MM.1S (cell line): ENCODE results near the gene NHLH2.

Experiments
- DNase-seq: peaks from one replicate; pipeline ENCODE4 v3.0.0-alpha.2; 2015
- H2AFZ ChIP-seq: fragments of 300-600 bp; sonication (generic); 2 replicates; pipeline ENCODE4 v1.6.0; 2016; ENCODE audit warnings: antibody characterized with exemption, low read length
- H3F3A ChIP-seq: fragments of 300-600 bp; sonication (generic); 2 replicates; pipeline ENCODE4 v1.6.1; 2016; ENCODE audit warnings: mild to moderate bottlenecking, antibody characterized with exemption, low read length, moderate library complexity, mixed read lengths; ENCODE audit not compliant: insufficient read depth
- H3K27ac ChIP-seq: fragments of 300-600 bp; sonication (generic); 2 replicates; pipeline ENCODE4 v1.5.1; 2016; ENCODE audit warnings: mild to moderate bottlenecking, low read length
- H3K27me3 ChIP-seq: fragments of 300-600 bp; sonication (generic); replicated peaks from 2 replicates; pipeline ENCODE4 v1.6.0; 2016; ENCODE audit warnings: low read length; ENCODE audit not compliant: insufficient read depth
- H3K36me3 ChIP-seq: fragments of 300-600 bp; sonication (generic); replicated peaks from 2 replicates; pipeline ENCODE4 v1.6.1; 2016; ENCODE audit warnings: mild to moderate bottlenecking, low read length, mixed read lengths; ENCODE audit not compliant: insufficient read depth
- H3K4me1 ChIP-seq: fragments of 300-600 bp; sonication (generic); 2 replicates; pipeline ENCODE4 v1.6.1; 2016; ENCODE audit warnings: low read length, mixed read lengths
- H3K4me2 ChIP-seq: fragments of 300-600 bp; sonication (generic); 2 replicates; pipeline ENCODE4 v1.6.0; 2016; ENCODE audit warnings: low read depth, low read length
- H3K4me3 ChIP-seq: fragments of 300-600 bp; sonication (generic); 2 replicates; pipeline ENCODE4 v1.5.1; 2016; ENCODE audit warnings: low read length, mixed read lengths
- H3K79me2 ChIP-seq: fragments of 300-600 bp; sonication (generic); 2 replicates; pipeline ENCODE4 v1.6.1; 2016; ENCODE audit warnings: mixed run types, low read length, mixed read lengths
- H3K9ac ChIP-seq: fragments of 300-600 bp; sonication (generic); 2 replicates; pipeline ENCODE4 v1.6.1; 2016; ENCODE audit warnings: low read length, mixed read lengths
- H3K9me2 ChIP-seq: fragments of 300-600 bp; sonication (generic); replicated peaks from 2 replicates; pipeline ENCODE4 v1.6.1; 2016; ENCODE audit warnings: mild to moderate bottlenecking, low read length, mixed read lengths; ENCODE audit not compliant: insufficient read depth
- H3K9me3 ChIP-seq: fragments of 300-600 bp; sonication (generic); replicated peaks from 2 replicates; pipeline ENCODE4 v1.6.1; 2016; ENCODE audit warnings: mild to moderate bottlenecking, low read length, mixed read lengths; ENCODE audit not compliant: insufficient read depth
- H4K20me1 ChIP-seq: fragments of 300-600 bp; sonication (generic); 2 replicates; pipeline ENCODE4 v1.6.1; 2016; ENCODE audit warnings: mild to moderate bottlenecking, low read length, moderate library complexity, mixed read lengths; ENCODE audit not compliant: insufficient read depth
- CTCF ChIP-seq: fragments of 300-600 bp; sonication (generic); IDR thresholded peaks from 2 replicates; pipeline ENCODE4 v1.5.1; 2016; ENCODE audit warnings: antibody characterized with exemption, low read length, mixed read lengths
- EZH2 ChIP-seq: fragments of 300-600 bp; sonication (generic); optimal IDR thresholded peaks from 2 replicates; pipeline ENCODE3; 2017; ENCODE audit warnings: low read depth, mild to moderate bottlenecking, antibody characterized with exemption, low read length, mixed read lengths
- EZH2phosphoT487 ChIP-seq: fragments of 300-600 bp; sonication (generic); IDR thresholded peaks from 2 replicates; pipeline ENCODE4 v1.6.1; 2018; ENCODE audit warnings: antibody characterized with exemption, low read length

NHLH2 gene

GRCh38 chr1:115882913-115883902, 42.3 kb upstream of the NHLH2 start:
- no peaks in the 10 kb centered on the region for H3K36me3 ChIP-seq
- no peaks in the 10 kb centered on the region for H3F3A ChIP-seq
- no peaks in the 10 kb centered on the region for H4K20me1 ChIP-seq
- H3K9ac ChIP-seq = no peak overlapping the region
- no peaks in the 10 kb centered on the region for H3K9me2 ChIP-seq
- no peaks in the 10 kb centered on the region for H3K9me3 ChIP-seq
- TF ChIP-seq EZH2 (no peak), EZH2phosphoT487 (no peak), CTCF (no peak)
- no peaks in the 10 kb centered on the region for H3K79me2 ChIP-seq
- no peak overlapping the region for H3K4me2 ChIP-seq
- no peaks in the 10 kb centered on the region for H3K27me3 ChIP-seq
- DNase-seq = no peak
- H3K4me3 ChIP-seq = no peak overlapping the region
- no peaks in the 10 kb centered on the region for H3K4me1 ChIP-seq
- H3K27ac ChIP-seq = no peak overlapping the region
- H2AFZ ChIP-seq = no peak overlapping the region

- no peak overlapping the region for H3K27ac ChIP-seq
- no peaks in the 10 kb centered on the region for H4K20me1 ChIP-seq
- no peaks in the 10 kb centered on the region for H3K9me3 ChIP-seq
- no peaks in the 10 kb centered on the region for H3K36me3 ChIP-seq
- H3K79me2 ChIP-seq = no peaks in the 10 kb centered on the region
- no peak for DNase-seq
- no peak overlapping the region for H3K4me2 ChIP-seq
- H2AFZ ChIP-seq = no peak overlapping the region
- no peaks in the 10 kb centered on the region for H3K9me2 ChIP-seq
- no peaks in the 10 kb centered on the region for H3F3A ChIP-seq
- no peak overlapping the region for H3K9ac ChIP-seq
- TF ChIP-seq EZH2 = no peak
- no peak for TF ChIP-seq EZH2phosphoT487
- TF ChIP-seq CTCF = no peak
- no peaks in the 10 kb centered on the region for H3K4me1 ChIP-seq
- no peak overlapping the region for H3K4me3 ChIP-seq
- no peaks in the 10 kb centered on the region for H3K27me3 ChIP-seq
Observed at GRCh38 chr1:115880981-115881672, 40.2 kb upstream of the NHLH2 start.

GRCh38 chr1:115879977-115880376, 39.1 kb upstream of the NHLH2 start:
- Histone ChIP-seq H4K20me1 (no peaks in the 10 kb centered on the region), H3K9ac (no peak overlapping the region), H3K9me2 (no peaks in the 10 kb centered on the region), H3K4me3 (no peak overlapping the region), H2AFZ (no peak overlapping the region), H3K9me3 (no peaks in the 10 kb centered on the region), H3K27ac (no peak overlapping the region), H3K4me1 (no peaks in the 10 kb centered on the region), H3K36me3 (no peaks in the 10 kb centered on the region), H3K79me2 (no peaks in the 10 kb centered on the region), H3F3A (no peaks in the 10 kb centered on the region), H3K27me3 (no peaks in the 10 kb centered on the region), H3K4me2 (no peak overlapping the region)
- DNase-seq = no peak
- TF ChIP-seq CTCF (no peak), EZH2phosphoT487 (no peak), EZH2 (no peak)
